Smooth muscle cell (in vitro differentiated cells): ENCODE results near the gene SPATA31E1. TPM values are rescaled to one million over a fixed set of nuclear protein-coding genes. Genes with fewer than 3 reads are reported as not detected.

ENCODE experiments used
- DNase-seq: peaks from one replicate; lab custom pipeline; 2025; ENCODE audit not compliant: unreplicated experiment; lab: John Stamatoyannopoulos, UW
- H2AFZ ChIP-seq: fragments of 200-600 bp; sonication (generic); 2 replicates; pipeline ENCODE4 v1.6.0; 2016; ENCODE audit warnings: antibody characterized with exemption, low read depth, mild to moderate bottlenecking
- H3F3A ChIP-seq: fragments of 200-600 bp; sonication (generic); 2 replicates; pipeline ENCODE4 v1.6.0; 2017; ENCODE audit warnings: antibody characterized with exemption, low read depth
- H3K27ac ChIP-seq: fragments of 200-600 bp; sonication (generic); 2 replicates; pipeline ENCODE4 v1.5.1; 2016; ENCODE audit warnings: low read depth, mild to moderate bottlenecking
- H3K27me3 ChIP-seq: fragments of 200-600 bp; sonication (generic); 2 replicates; pipeline ENCODE4 v1.6.1; 2016; ENCODE audit warnings: low read depth, mild to moderate bottlenecking
- H3K36me3 ChIP-seq: fragments of 200-600 bp; sonication (generic); 2 replicates; pipeline ENCODE4 v1.5.1; 2016; ENCODE audit warnings: low read depth
- H3K4me1 ChIP-seq: fragments of 200-600 bp; sonication (generic); 2 replicates; pipeline ENCODE4 v1.5.1; 2016; ENCODE audit warnings: low read depth
- H3K4me2 ChIP-seq: fragments of 200-600 bp; sonication (generic); 2 replicates; pipeline ENCODE4 v1.6.0; 2016; ENCODE audit warnings: mild to moderate bottlenecking
- H3K4me3 ChIP-seq: fragments of 200-600 bp; sonication (generic); 2 replicates; pipeline ENCODE4 v1.5.1; 2016; ENCODE audit warnings: mild to moderate bottlenecking
- H3K79me2 ChIP-seq: fragments of 200-600 bp; sonication (generic); 2 replicates; pipeline ENCODE4 v1.6.0; 2016; ENCODE audit warnings: low read depth, mild to moderate bottlenecking
- H3K9ac ChIP-seq: fragments of 200-600 bp; sonication (generic); 2 replicates; pipeline ENCODE4 v1.6.0; 2016; ENCODE audit warnings: low read depth
- H3K9me3 ChIP-seq: fragments of 200-600 bp; sonication (generic); replicated peaks from 2 replicates; pipeline ENCODE4 v1.5.1; 2016; ENCODE audit warnings: low read depth
- H4K20me1 ChIP-seq: fragments of 200-600 bp; sonication (generic); 2 replicates; pipeline ENCODE4 v1.6.0; 2016; ENCODE audit warnings: low read depth
- WGBS: methylation state at CpG from one replicate; pipeline ENCODE4 v1.1.7; 2016; ENCODE audit warnings: low lambda C conversion rate; 5-methylcytosine and 5-hydroxymethylcytosine counted together
- polyA plus RNA-seq: library from polyadenylated mRNA; unstranded; fragments of >200 nt; fragmentation: Nextera tagmentation; extraction: Ambion mirVana; gene quantifications from 2 replicates; pipeline ENCODE4 v1.2.1, GENCODE V29; 2016
- total RNA-seq: library from RNA; depleted of rRNA; stranded (reverse); fragments of >200 nt; gene quantifications from 2 replicates; pipeline ENCODE4 v1.2.3, GENCODE V29; 2014
- TF ChIP-seq, protein P1 (sequence below): fragments of 200-600 bp; sonication (generic); IDR thresholded peaks from 2 replicates; pipeline ENCODE4 v1.5.1; 2017; ENCODE audit warnings: borderline replicate concordance, mild to moderate bottlenecking, antibody characterized with exemption; ENCODE audit not compliant: insufficient read depth, poor library complexity, severe bottlenecking

SPATA31E1 gene
- total and polyA plus RNA-seq, 2 experiments from 2014 or later, result not detected

- Histone ChIP-seq H3K27me3 (no peaks in the 10 kb centered on the region), H3K4me3 (no peak overlapping the region), H4K20me1 (no peaks in the 10 kb centered on the region), H3K9me3 (no peaks in the 10 kb centered on the region), H3K9ac (no peak overlapping the region), H3K4me2 (no peak overlapping the region), H2AFZ (no peak overlapping the region), H3K4me1 (no peaks in the 10 kb centered on the region), H3K27ac (no peak overlapping the region), H3K79me2 (no peaks in the 10 kb centered on the region), H3K36me3 (no peaks in the 10 kb centered on the region), H3F3A (no peaks in the 10 kb centered on the region)
- TF ChIP-seq, protein P1, sequence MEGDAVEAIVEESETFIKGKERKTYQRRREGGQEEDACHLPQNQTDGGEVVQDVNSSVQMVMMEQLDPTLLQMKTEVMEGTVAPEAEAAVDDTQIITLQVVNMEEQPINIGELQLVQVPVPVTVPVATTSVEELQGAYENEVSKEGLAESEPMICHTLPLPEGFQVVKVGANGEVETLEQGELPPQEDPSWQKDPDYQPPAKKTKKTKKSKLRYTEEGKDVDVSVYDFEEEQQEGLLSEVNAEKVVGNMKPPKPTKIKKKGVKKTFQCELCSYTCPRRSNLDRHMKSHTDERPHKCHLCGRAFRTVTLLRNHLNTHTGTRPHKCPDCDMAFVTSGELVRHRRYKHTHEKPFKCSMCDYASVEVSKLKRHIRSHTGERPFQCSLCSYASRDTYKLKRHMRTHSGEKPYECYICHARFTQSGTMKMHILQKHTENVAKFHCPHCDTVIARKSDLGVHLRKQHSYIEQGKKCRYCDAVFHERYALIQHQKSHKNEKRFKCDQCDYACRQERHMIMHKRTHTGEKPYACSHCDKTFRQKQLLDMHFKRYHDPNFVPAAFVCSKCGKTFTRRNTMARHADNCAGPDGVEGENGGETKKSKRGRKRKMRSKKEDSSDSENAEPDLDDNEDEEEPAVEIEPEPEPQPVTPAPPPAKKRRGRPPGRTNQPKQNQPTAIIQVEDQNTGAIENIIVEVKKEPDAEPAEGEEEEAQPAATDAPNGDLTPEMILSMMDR, result no peak
- DNase-seq, result no peak
- 89% methylated on average over 3 of the region's 3 CpGs for WGBS
Observed at GRCh38 chr9:87853876-87854579, 28.6 kb upstream of the SPATA31E1 start.

GRCh38 chr9:87854580-87854955, 28.1 kb upstream of the SPATA31E1 start:
- TF ChIP-seq, protein P1, result no peak
- Histone ChIP-seq H3K4me1 (no peaks in the 10 kb centered on the region), H3K9me3 (no peaks in the 10 kb centered on the region), H3K4me2 (no peak overlapping the region), H3K27me3 (no peaks in the 10 kb centered on the region), H3K79me2 (no peaks in the 10 kb centered on the region), H2AFZ (no peak overlapping the region), H4K20me1 (no peaks in the 10 kb centered on the region), H3K36me3 (no peaks in the 10 kb centered on the region), H3F3A (no peaks in the 10 kb centered on the region), H3K27ac (no peak overlapping the region), H3K4me3 (no peak overlapping the region), H3K9ac (no peak overlapping the region)
- WGBS, result 77% methylated on average over 5 of the region's 5 CpGs
- no peak for DNase-seq

GRCh38 chr9:87855061-87855460, 27.6 kb upstream of the SPATA31E1 start:
- H3K4me1 ChIP-seq, result no peaks in the 10 kb centered on the region
- no peak overlapping the region for H2AFZ ChIP-seq
- H3F3A ChIP-seq, result no peaks in the 10 kb centered on the region
- H3K27me3 ChIP-seq, result no peaks in the 10 kb centered on the region
- no peak overlapping the region for H3K4me2 ChIP-seq
- no peak overlapping the region for H3K4me3 ChIP-seq
- no peaks in the 10 kb centered on the region for H3K36me3 ChIP-seq
- H4K20me1 ChIP-seq, result no peaks in the 10 kb centered on the region
- no peak overlapping the region for H3K27ac ChIP-seq
- no peaks in the 10 kb centered on the region for H3K9me3 ChIP-seq
- TF ChIP-seq, protein P1, result no peak
- no peak for DNase-seq
- H3K9ac ChIP-seq, result no peak overlapping the region
- 94% methylated on average over 3 of the region's 3 CpGs for WGBS
- H3K79me2 ChIP-seq, result no peaks in the 10 kb centered on the region
